GM18498 (cell line): ENCODE data around the gene XIAP.
"Not testable (repeated sequence)": the region's sequence is repeated elsewhere in the genome, so short reads cannot be mapped to it uniquely, and the experiment has no call there.

Source experiments
- ATAC-seq: cut with Tn5 transposase; IDR thresholded peaks from one replicate; pipeline ENCODE4 v1.9.1; 2021; ENCODE audit warnings: mild to moderate bottlenecking, moderate library complexity; ENCODE audit not compliant: unreplicated experiment

The XIAP gene

DNA sequence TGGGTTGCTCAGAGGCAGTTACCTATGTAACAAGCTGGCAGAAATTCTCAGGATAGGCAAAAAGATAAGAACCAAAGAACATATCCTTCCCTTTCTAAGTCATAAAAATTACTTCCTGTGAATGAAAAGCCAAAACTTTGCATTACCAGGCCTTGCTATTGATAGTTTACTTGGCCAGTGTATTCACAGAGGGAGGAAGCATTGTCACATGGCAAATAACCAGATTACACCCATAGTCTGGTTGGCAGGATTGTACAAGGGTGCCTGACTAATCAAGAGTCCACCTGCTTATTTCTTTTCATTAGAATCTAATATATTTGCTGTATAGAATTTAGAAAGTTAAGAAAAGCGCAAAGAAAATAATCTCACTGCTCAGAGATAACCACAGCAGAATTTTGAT is 14.1 kb downstream of the XIAP start:
- ATAC-seq = no peak

DNA sequence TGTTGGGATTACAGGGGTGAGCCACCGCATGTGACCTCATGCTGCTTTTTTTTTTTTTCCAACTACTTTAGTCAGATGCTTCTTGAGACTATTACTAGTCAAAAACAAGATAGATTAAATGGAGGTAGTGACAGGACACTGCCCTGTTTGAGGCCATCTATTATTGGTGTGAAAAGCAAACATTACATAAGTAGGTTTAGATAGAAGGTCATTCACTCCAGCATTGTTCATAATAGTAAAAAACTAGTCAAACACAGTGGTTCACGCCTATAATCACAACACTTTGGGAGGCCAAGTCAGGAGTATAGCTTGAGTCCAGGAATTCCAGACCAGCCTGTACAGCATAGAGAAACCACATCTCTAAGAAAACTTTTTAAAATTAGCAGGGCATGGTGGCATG is 16.3 kb downstream of the XIAP start:
- no peak for ATAC-seq

DNA sequence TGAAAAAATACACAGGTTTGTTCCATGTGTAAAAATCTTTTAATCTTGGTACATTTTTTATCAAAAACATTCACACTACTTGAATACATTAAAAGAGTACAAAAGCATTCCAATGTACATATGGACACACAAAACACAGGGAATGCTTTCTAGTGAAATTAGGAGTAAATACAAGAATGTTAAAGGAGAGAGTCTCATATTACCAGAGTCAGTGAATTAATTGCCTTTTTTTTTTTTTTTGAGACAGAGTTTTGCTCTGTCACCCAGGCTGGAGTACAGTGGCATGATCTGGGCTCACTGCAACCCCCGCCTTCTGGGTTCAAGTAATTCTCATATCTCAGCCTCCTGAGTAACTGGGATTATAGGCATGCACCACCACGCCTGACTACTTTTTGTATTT is 17.0 kb downstream of the XIAP start:
- ATAC-seq = no peak

DNA sequence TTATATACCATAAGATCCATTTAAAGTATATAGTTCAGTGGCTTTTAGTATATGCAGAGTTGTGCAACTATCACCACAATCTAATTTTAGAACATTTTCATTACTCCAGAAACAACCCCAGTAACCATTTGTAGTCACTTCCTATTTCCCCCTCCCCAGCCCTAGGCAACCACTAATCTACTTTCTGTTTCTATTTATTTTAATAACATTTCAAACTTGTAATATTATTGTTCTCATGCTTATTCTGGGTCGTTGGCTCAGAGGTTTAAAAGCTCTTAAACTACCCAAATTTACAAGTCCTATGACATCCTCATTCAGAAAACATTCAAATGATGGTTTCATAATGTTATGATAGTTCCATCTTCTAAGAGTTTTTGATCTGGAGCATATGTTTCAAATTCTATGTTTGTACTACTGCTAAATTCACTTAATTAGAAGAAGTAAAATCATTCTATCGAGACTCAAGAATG is 18.4 kb downstream of the XIAP start:
- ATAC-seq = peak; percentile 73

DNA sequence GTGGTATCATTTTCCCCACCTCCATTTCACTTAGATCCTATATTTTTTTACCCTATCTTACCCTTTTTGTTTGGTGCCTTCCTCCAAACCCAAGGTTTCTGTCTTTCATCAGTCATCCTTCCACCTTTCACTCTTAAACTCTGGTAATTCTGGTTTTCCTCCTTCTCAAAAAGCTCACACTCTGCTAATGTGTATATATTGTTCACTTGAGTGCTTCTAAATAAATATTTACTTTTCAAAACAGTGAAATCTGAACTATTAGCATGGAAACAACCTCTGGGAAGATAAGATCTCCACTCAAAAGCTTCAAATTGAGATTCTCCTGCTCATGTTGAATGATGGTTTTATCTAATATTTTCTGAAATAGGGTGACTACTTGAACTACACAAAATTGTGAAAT is 21.5 kb downstream of the XIAP start:
- no peak for ATAC-seq

DNA sequence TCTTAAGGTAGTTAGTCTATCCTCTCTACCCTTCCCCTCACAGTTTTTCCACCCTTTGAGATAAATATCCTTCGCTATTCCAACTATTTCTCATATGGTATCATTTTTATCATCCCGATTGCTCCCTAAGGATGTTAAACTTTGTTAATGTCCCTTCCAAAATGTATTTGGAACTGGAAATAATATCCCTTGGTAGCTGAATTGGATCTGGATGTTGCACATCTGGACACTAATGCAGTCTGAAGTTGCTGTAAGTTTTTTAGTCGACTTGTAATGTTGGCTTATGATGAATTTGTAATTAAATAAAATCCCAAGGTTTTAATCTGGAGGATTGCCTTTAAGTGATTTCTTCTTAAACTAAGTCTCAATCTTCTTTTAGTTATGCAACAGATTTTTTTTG is 22.5 kb downstream of the XIAP start:
- ATAC-seq = no peak

DNA sequence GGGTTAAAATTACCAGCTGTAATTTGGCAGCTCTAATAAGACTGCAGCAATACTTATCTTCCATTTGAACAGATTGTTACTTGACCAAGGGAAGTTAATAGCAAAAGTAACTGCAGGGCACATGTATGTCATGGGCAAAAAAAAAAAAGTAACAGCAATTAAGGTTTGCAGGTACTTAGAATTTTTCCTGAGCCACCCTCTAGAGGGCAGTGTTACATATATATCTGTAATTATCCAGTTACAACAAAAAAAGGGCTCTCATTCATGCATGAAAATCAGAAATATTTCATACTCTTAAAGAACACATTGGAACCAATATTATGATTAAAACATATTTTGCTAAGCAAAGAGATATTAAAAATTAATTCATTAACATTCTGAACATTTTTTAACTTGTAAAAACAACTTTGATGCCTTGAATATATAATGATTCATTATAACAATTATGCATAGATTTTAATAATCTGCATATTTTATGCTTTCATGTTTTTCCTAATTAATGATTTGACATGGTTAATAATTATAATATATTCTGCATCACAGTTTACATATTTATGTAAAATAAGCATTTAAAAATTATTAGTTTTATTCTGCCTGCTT is 25.1 kb downstream of the XIAP start:
- ATAC-seq = no peak

DNA sequence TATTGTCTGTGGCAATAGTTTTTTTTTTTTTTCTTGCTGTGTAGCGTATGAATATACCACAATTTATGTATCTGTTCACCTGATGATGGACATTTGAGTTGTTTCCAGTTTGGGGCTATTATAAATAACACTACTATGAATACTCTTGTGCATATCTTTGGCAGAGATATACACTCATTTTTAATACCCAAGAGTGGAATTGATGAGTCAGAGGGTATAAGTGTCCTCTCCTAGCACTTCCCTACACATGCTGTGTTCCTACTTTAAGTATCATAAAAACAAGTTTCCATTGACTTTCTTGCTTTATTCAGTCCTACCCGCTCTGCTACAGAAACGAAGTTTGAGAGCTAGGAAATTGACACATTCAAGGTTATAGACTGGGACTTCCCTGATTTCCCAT is 39.8 kb downstream of the XIAP start:
- no peak for ATAC-seq

DNA sequence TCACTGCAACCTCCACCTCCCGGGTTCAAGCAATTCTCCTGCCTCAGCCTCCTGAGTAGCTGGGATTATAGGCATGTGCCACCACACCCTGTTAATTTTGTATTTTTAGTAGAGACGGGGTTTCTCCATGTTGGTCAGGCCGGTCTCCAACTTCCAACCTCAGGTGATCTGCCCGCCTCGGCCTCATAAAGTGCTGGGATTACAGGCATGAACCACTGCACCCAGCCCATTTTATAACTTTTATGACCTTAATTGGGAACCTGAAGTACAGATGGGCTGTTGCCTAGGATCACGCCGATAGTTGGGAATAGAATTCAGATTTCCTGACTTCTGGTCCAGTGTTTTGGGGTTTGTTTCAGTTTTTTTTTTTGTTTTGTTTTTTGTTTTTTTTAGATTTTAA is 43.4 kb downstream of the XIAP start:
- not testable (repeated sequence) for ATAC-seq

DNA sequence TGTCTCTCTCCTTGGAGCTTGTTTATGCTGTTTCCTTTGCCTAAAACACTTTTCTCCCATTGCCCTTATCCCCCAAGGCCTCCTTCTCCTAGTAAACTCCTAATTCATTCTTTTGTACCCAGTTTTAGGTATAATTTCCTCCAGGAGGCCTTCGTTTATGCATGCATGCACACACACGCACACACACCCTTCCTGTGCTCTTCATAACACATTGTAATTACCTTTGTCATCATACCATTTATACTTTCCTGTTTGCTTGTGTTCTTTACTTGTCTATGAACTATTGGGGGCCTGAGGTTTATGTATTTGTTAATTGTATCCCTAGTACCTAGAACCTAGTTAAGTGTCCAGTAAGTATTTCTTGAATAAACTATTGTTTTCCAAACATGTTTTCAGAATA is 45.5 kb downstream of the XIAP start:
- ATAC-seq = no peak

DNA sequence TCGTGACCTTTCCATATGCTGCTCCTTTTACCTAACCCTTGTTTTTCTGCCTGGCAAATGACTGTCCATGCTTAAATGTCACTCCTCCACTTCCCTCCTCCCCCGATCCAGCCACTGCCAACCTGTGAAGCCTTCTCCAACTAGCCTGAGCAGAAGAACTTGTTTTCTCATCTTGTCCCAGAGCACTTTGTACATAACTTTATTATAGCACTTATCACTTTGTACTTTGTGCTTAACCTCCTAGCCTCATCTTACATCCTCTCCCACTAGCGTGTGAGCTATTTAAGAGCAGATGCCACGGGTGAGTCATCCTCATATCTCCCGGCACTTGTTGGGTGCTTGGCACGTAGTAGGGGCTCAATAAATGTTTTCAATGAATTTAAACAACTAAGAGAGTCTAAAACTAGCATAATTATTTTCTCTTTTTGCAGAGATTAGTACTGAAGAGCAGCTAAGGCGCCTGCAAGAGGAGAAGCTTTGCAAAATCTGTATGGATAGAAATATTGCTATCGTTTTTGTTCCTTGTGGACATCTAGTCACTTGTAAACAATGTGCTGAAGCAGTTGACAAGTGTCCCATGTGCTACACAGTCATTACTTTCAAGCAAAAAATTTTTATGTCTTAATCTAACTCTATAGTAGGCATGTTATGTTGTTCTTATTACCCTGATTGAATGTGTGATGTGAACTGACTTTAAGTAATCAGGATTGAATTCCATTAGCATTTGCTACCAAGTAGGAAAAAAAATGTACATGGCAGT is 46.9 kb downstream of the XIAP start:
- no peak for ATAC-seq

DNA sequence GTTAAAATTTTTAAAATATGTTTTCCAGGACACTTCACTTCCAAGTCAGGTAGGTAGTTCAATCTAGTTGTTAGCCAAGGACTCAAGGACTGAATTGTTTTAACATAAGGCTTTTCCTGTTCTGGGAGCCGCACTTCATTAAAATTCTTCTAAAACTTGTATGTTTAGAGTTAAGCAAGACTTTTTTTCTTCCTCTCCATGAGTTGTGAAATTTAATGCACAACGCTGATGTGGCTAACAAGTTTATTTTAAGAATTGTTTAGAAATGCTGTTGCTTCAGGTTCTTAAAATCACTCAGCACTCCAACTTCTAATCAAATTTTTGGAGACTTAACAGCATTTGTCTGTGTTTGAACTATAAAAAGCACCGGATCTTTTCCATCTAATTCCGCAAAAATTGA is 49.7 kb downstream of the XIAP start:
- no peak for ATAC-seq

DNA sequence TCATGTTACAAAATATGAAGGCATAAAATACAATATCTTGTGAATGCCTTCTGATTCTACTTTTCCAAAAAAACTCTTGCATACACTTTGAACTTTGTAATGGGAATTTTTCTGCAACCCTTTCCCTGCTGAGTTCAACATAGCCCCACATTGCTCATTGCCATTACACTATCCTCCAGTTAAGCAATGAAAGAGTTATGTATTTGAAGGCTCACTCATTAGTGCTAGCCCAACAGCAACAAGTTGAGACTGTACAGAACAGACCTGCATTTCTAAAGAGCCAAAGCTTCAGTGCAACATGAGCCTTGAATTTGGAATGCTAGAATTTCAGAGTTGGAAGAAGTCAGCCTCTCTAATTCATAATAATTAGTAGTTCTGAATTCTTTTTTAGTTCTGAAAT is 57.2 kb downstream of the XIAP start:
- ATAC-seq = no peak

DNA sequence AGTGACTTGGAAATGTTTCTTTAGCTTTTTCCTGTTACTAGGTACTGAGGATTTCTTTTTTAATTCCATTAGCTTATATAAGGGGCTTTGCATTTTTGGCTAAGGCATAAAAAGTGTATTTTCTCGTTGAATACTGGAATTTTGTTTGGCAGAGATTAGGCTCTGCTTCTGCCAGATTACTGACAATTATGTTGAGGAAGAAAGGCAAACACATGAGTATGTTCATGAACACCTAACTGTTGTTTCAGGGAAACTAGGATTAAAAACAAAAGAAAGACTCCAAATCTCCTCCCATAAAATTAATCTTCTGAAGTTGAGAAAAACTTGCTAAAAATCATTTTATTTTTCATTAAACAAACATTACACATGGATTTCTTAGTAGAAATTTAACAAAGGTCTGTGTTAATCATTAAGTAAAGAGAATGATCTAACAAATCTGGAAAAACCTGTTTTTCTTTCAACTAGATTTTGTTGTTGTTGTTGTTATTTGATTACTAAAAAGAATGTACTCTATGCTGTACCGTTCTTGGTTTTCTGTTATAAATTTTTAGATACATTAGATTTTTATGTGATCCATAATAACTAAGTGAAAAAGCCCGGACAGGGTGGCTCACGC is 58.4 kb downstream of the XIAP start:
- ATAC-seq = no peak

DNA sequence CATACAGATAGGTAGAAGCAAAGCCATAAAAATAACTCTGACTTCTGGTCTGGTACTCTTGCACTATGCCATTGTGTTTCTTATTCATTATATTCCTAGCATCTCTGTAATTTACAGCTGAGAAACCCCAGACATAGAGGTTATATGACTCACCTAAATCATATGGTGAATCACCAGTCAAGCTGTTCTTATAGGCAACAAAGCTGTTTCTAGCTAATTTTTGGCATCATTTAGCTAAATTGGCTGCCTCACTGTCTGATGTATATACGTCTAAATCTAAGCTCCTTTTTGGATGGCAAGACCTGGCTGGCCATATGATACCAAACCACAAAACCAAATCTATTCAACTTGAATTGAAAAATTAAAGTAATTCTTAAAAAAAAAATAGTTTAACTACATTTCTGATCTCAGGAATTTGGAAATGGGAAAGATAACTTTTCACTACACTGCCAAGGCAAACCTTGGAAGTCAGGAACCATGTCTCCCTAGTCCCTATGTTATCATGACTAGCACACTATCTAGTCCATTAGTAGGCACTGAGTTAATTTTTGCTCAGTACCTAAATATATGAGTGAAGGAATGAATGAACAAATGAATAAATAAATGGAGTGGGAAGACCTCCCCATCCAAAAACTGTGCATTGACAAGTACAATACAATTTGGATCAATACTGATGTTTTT is 60.4 kb downstream of the XIAP start:
- no peak for ATAC-seq

DNA sequence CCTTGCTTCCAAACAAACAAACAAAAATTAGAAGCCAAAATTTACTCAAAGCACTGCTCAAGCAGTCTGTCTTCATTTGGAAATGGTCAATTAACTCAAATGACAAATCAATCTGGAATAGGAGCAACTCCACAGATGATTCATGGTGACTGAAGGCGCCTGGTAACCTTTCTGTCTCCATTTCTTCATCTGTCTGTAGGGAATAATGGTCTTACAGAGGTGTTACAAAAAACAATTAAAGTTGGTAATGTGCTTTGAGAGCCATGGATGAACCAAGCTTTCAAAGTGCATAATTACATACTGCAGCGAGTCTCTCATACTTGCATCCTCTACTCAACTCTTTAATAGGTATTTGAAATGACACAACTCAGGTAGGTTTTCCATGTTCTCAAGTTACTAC is 63.4 kb downstream of the XIAP start:
- ATAC-seq = no peak

DNA sequence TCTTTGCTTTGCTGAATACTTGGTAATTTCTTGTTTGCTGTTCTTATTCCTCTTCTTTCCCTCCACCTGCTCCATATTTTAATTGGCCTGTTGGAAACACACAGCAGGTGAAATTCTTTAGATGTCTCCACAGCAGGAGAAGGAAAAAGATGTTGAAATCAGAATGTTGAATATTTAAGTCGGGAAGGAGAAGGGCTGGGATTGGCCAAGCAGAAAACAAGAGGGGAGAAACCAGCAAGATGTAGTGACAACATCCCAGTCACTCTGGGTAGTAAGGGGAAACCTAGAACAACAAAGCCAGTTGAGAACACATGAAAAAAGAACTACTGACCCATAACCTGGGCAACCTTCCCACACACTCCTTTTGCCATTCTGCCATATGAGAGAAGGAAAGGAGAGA is 64.3 kb downstream of the XIAP start:
- no peak for ATAC-seq

DNA sequence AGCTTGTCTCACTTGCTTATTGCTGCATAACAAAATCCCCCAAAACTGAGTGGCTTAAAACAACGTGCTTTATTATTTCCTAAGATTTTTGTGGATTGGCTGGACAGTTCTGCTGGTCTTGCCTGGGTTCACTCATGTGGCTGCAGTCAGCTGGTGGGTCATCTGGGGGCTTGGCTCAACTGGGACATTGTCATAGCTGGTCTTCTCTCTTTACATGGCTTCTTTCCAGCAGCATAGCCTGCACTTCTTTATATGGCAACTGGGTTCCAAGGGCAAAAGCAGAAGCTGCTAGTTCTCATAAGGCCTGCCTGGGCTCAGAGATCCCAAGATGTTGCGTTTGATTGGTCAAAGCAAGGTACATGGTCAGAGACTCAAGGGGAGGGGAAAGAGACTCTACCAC is 68.0 kb downstream of the XIAP start:
- no peak for ATAC-seq

DNA sequence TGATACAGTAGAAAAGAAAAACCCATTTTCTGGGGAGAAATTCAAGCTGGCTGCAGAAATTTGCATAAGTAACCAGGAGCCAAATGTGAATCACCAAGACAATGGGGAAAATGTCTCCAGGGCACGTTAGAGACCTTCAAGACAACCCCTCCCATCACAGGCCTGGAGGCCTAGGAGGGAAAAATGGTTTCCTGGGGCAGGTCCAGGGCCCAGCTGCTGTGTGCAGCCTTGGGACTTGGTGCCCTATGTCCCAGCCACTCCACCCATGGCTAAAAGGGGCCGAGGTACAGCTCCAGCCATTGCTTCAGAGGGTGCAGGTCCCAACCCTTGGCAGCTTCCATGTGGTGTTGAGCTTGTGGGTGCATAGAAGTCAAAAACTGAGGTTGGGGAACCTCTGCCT is 72.2 kb downstream of the XIAP start:
- ATAC-seq = not testable (repeated sequence)

DNA sequence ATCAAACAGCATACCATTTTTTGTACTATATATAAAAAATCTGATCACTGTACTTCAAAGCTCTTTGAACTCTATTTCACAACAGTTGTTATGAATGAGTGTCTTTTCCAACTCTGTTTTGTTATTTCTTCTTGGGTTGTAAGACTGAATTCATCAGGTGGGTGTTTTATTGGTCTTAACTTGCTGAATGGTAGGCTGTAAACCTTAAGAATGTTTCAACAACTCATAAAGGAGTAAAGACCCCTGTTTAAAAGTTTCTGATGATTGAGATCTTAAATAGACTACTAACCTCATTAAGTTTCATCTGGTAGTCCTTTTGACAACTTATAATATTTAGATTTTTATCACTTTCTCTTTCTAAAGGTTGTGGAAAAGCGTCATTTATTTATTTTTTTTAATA is 83.2 kb downstream of the XIAP start:
- no peak for ATAC-seq

DNA sequence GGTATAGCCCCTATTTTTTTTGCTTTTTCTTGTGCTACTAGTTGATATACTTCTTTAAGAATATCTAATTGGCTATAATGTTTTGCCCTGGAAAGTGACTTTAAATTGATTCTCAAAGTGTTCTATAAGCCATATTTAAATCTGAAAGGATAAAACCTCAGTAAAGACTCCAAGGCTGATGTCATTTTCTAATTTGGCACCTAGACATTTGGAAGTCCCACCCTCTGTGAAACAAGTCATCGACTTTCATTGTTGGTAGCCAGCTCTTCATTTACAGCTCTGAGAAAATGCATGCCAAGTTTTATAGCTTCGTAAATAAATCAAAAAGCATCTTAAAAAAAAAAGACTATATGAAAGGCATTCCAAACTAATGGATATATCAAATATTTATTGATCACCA is 83.6 kb downstream of the XIAP start:
- ATAC-seq = no peak

DNA sequence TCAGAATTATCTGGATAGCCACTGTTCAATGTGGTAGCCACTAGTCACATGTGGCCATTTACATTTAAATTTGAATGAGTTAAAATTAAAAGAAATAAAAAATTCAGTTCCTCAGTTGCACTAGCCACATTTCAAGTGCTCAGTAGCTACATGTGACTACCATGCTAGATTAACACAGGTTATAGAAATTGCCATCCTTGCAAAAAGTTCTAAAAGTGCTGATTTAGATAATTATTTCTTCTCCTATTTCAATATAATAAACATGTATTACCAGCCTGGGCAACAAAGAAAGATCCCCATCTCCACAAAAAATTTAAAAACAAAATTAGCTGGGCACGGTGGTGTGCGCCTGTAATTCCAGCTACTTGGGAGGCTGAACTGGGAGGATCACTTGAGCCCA is 90.0 kb downstream of the XIAP start:
- ATAC-seq = no peak
